ENCODE measurements around the gene S100A12.

S100A12 gene

GRCh38 chr1:153394391-153394790, 19.0 kb upstream of the S100A12 start:
- no peak for TF ChIP-seq CTCF (IDR thresholded peaks at IDR 0.05; ENCODE audit: low read depth, low read length, poor library complexity, severe bottlenecking)
- no peak for TF ChIP-seq EZH2phosphoT487 (IDR thresholded peaks at IDR 0.05; ENCODE audit: borderline replicate concordance, low read length)
- Histone ChIP-seq H3F3A (ENCODE audit: control insufficient read depth, insufficient read depth) (no peaks in the 10 kb centered on the region), H3K36me3 (ENCODE audit: control insufficient read depth, low read length) (no peaks in the 10 kb centered on the region), H3K4me2 (ENCODE audit: low read length) (no peak overlapping the region), H3K79me2 (ENCODE audit: control insufficient read depth, low read length) (no peaks in the 10 kb centered on the region), H3K9me3 (ENCODE audit: control insufficient read depth, insufficient read depth, low read length) (no peaks in the 10 kb centered on the region), H3K4me1 (ENCODE audit: control insufficient read depth, low read length) (no peaks in the 10 kb centered on the region), H3K9me2 (replicated peaks; ENCODE audit: control insufficient read depth, low read length) (no peaks in the 10 kb centered on the region), H4K20me1 (ENCODE audit: control insufficient read depth, insufficient read depth, low read depth, low read length) (no peaks in the 10 kb centered on the region), H3K27ac (ENCODE audit: low read depth, low read length) (no peak overlapping the region), H3K27me3 (ENCODE audit: control insufficient read depth, low read length) (no peaks in the 10 kb centered on the region), H3K4me3 (ENCODE audit: low read length) (no peak overlapping the region)

DNA sequence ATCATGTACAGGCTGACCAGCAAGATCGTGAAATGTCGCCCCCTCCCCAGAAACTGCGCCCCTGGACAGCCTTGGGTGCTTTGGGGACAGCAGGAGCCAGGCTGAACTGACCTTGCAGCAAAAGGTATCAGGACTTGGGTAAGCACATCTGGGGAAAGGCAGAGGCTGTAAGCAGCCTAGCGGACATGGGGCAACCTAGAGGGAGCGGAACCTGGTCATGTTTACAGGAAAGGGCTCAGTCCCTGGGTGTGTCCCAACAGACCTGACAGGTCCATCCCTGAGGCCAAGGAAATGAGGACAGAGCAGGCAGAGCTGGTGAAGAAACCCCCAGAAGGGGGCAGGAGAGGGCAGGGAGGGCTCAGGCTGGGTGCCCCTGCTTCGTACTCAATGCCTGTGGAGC, 18.5 kb upstream of the S100A12 start:
- Histone ChIP-seq H3K4me2 (ENCODE audit: low read length) (no peak overlapping the region), H3K4me1 (ENCODE audit: control insufficient read depth, low read length) (no peaks in the 10 kb centered on the region), H3K9me2 (replicated peaks; ENCODE audit: control insufficient read depth, low read length) (no peaks in the 10 kb centered on the region), H4K20me1 (ENCODE audit: control insufficient read depth, insufficient read depth, low read depth, low read length) (no peaks in the 10 kb centered on the region), H3F3A (ENCODE audit: control insufficient read depth, insufficient read depth) (no peaks in the 10 kb centered on the region), H3K36me3 (ENCODE audit: control insufficient read depth, low read length) (no peaks in the 10 kb centered on the region), H3K4me3 (ENCODE audit: low read length) (no peak overlapping the region), H3K27me3 (ENCODE audit: control insufficient read depth, low read length) (no peaks in the 10 kb centered on the region), H3K9me3 (ENCODE audit: control insufficient read depth, insufficient read depth, low read length) (no peaks in the 10 kb centered on the region), H3K27ac (ENCODE audit: low read depth, low read length) (no peak overlapping the region), H3K79me2 (ENCODE audit: control insufficient read depth, low read length) (no peaks in the 10 kb centered on the region)
- TF ChIP-seq CTCF (IDR thresholded peaks at IDR 0.05; ENCODE audit: low read depth, low read length, poor library complexity, severe bottlenecking) (no peak), EZH2phosphoT487 (IDR thresholded peaks at IDR 0.05; ENCODE audit: borderline replicate concordance, low read length) (no peak)

DNA sequence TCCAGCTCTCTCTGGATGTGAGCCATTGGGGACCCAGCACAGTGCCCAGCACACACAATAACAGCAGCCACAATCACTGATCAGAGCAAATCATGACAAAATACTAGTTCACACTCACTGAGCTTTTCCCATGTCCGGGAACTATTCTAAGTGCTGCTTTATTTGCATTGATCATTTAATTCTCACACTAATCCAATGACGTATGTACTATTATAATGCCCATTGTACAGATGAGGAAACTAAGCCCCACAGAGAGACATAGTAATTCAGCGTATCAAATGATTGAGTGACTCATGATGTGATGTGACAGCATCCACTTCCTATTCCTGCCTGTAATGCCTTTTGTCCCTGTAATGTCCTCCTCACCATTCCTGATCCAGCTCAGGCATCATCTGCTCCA, 17.4 kb upstream of the S100A12 start:
- no peaks in the 10 kb centered on the region for H4K20me1 ChIP-seq (ENCODE audit: control insufficient read depth, insufficient read depth, low read depth, low read length)
- no peak overlapping the region for H3K4me2 ChIP-seq (ENCODE audit: low read length)
- no peaks in the 10 kb centered on the region for H3K27me3 ChIP-seq (ENCODE audit: control insufficient read depth, low read length)
- H3K4me3 ChIP-seq (ENCODE audit: low read length): no peak overlapping the region
- no peaks in the 10 kb centered on the region for H3K36me3 ChIP-seq (ENCODE audit: control insufficient read depth, low read length)
- no peaks in the 10 kb centered on the region for H3K9me3 ChIP-seq (ENCODE audit: control insufficient read depth, insufficient read depth, low read length)
- no peaks in the 10 kb centered on the region for H3K9me2 ChIP-seq (replicated peaks; ENCODE audit: control insufficient read depth, low read length)
- no peaks in the 10 kb centered on the region for H3F3A ChIP-seq (ENCODE audit: control insufficient read depth, insufficient read depth)
- TF ChIP-seq EZH2phosphoT487 (IDR thresholded peaks at IDR 0.05; ENCODE audit: borderline replicate concordance, low read length) (no peak), CTCF (IDR thresholded peaks at IDR 0.05; ENCODE audit: low read depth, low read length, poor library complexity, severe bottlenecking) (no peak)
- no peak overlapping the region for H3K27ac ChIP-seq (ENCODE audit: low read depth, low read length)
- H3K4me1 ChIP-seq (ENCODE audit: control insufficient read depth, low read length): no peaks in the 10 kb centered on the region
- no peaks in the 10 kb centered on the region for H3K79me2 ChIP-seq (ENCODE audit: control insufficient read depth, low read length)

DNA sequence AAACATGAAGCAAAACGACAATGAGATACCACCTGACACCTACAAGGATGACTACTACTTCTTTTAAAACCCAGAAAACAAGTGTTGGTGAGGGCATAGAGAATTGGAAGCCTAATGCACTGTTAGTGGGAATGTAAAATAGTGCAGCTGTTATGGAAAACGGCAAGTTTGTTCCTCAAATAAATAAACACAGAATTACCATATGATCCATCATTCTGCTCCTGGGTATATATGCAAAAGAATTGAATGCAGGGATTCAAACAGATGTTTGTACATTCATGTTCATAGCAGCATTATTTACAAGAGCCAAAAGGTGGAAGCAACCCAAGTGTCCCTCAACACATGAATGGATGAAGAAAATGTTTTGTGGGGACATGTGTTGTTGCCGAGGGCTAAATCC, 16.8 kb upstream of the S100A12 start:
- H3K4me3 ChIP-seq (ENCODE audit: low read length): no peak overlapping the region
- no peaks in the 10 kb centered on the region for H3K4me1 ChIP-seq (ENCODE audit: control insufficient read depth, low read length)
- H3K79me2 ChIP-seq (ENCODE audit: control insufficient read depth, low read length): no peaks in the 10 kb centered on the region
- H3K36me3 ChIP-seq (ENCODE audit: control insufficient read depth, low read length): no peaks in the 10 kb centered on the region
- H3K27me3 ChIP-seq (ENCODE audit: control insufficient read depth, low read length): peaks cover 2% of the 10 kb centered on the region; the same call in 1 of the 2 replicates
- H3K27ac ChIP-seq (ENCODE audit: low read depth, low read length): no peak overlapping the region
- no peak overlapping the region for H3K4me2 ChIP-seq (ENCODE audit: low read length)
- no peak for TF ChIP-seq EZH2phosphoT487 (IDR thresholded peaks at IDR 0.05; ENCODE audit: borderline replicate concordance, low read length)
- TF ChIP-seq CTCF (IDR thresholded peaks at IDR 0.05; ENCODE audit: low read depth, low read length, poor library complexity, severe bottlenecking): no peak
- H4K20me1 ChIP-seq (ENCODE audit: control insufficient read depth, insufficient read depth, low read depth, low read length): no peaks in the 10 kb centered on the region
- H3K9me3 ChIP-seq (ENCODE audit: control insufficient read depth, insufficient read depth, low read length): no peaks in the 10 kb centered on the region
- no peaks in the 10 kb centered on the region for H3F3A ChIP-seq (ENCODE audit: control insufficient read depth, insufficient read depth)
- H3K9me2 ChIP-seq (replicated peaks; ENCODE audit: control insufficient read depth, low read length): no peaks in the 10 kb centered on the region
